GM21528 (cell line): ENCODE data around the gene C11orf54.
"Not testable (repeated sequence)": the region's sequence is repeated elsewhere in the genome, so short reads cannot be mapped to it uniquely, and the experiment has no call there.

ENCODE experiments used
- ATAC-seq: cut with Tn5 transposase; IDR thresholded peaks from one replicate; pipeline ENCODE4 v1.9.1; 2021; ENCODE audit warnings: mild to moderate bottlenecking, moderate library complexity; ENCODE audit not compliant: unreplicated experiment, low FRiP score

Gene C11orf54

GRCh38 chr11:93761910-93762309 is 20.4 kb downstream of the C11orf54 start:
- ATAC-seq, result no peak

GRCh38 chr11:93765551-93765950 is 24.1 kb downstream of the C11orf54 start:
- ATAC-seq, result no peak

DNA sequence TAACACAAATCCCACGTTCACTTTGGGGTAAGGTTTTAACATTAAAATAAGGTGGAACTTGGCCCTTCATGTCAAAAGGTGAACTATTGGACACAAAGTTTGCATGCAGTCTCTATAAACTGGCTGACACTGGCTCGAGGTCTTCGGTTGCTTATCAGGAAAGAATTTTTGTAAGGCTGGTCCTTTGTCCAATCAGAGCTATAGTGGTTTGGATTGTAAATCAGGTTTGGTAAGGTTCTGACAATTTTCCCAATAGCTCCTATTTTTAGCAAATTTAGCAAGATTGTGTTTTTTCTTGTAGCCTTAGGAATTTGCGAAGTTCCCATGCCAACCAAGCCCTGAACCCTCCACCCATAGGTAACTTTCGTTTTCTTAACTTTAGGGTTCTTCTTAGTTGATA is 25.0 kb downstream of the C11orf54 start:
- ATAC-seq, result no peak

- ATAC-seq, result no peak
Observed at GRCh38 chr11:93767018-93767417, 25.5 kb downstream of the C11orf54 start.

- no peak for ATAC-seq
Observed at GRCh38 chr11:93770160-93770559, 28.7 kb downstream of the C11orf54 start.

- no peak for ATAC-seq
Observed at GRCh38 chr11:93772123-93772522, 30.7 kb downstream of the C11orf54 start.

DNA sequence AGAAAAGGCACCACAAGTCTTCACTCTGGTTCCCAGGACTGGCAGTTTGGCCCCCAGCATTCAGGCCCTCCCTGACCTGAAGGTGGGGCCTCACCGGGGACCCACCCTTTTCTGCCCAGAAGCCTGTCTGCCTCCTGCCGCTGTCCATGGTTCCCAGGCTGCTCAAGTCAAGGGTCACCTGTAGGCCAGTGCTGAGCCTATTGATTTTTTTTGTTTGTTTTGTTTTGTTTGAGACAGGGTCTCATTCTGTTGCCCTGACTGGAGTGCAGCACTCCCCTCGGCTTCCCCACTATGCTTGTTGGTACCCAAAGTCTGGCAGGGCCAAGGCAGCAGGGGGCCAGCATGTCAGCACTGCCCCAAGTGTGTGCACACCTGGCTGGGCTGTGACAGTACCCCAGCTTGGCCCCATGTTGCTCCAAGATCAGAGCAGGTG is 31.6 kb downstream of the C11orf54 start:
- no peak for ATAC-seq

DNA sequence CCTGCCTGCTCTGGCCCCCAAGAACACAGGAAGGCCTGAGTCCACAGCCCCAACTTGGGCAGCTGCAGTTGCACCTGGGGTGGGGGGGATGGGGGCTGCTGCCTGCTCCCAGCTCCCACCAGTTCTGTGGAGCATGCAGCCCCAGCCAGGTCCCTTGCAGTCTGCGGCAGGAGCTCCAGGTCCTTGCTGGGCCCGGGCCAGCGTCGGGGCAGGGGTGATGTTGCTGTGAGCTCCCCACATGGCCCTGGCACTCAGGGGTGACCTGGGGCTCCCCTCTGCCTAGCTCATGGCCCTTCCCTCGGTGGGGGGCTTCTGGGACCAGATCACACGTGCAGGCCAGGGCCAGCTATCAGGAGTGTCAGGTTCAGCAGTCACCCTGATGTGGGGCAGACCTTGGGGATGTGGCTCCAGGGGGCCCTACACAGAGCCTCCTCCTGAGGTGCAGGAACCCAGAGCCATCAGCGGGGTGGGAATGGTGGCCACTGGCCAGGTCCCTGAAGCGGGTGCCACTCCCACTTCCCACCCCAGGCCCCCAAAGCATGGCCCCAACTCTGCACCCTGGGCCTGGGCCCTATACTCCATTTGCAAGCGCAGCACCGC is 32.2 kb downstream of the C11orf54 start:
- no peak for ATAC-seq

GRCh38 chr11:93774560-93774959 is 33.1 kb downstream of the C11orf54 start:
- not testable (repeated sequence) for ATAC-seq

DNA sequence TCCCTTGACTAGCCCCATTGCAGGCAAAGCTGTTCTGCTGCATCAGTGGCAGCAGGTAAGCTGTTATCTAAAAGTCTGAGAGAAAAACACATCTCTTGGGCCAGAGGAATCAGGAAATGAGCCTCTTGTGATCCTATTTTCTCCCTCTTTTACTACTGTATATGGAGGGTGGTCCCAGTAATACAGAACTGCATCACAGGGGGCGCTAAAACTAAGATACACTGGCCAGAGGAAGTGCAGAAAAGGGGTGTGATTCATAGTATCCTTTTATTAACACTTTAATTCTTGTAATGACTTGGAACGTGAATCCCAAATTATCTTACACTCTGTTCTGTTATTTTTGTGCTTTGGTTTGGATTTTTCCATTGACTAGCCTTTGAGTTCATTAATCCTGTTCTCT is 33.8 kb downstream of the C11orf54 start:
- no peak for ATAC-seq

DNA sequence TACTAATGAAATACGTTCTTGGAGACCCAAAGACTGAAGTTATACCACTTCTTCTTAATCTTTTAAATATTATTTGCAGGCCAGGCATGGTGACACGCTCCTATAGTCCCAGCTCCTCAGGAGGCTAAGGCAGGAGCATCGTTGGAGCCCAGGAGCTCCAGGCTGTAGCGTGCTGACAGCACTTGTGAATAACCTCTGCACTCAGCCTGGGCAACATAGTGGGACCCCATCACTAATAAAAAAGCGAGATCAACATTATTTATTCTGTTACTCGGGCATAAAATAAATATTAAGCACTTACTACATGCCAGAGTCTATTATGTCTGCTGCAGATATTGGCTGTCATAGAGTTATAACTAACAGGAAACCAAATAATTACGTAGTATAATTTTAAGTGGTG is 41.9 kb downstream of the C11orf54 start:
- no peak for ATAC-seq

- peak; percentile 61 for ATAC-seq
Observed at GRCh38 chr11:93783765-93784144, 42.3 kb downstream of the C11orf54 start.

GRCh38 chr11:93784145-93784934 is 42.9 kb downstream of the C11orf54 start, which contains the start of gene MED17:
MED17 (plus strand) TSS chr11:93784282; CDS start chr11:93784514, 232 bp downstream.
- peak; percentile 98 for ATAC-seq

DNA sequence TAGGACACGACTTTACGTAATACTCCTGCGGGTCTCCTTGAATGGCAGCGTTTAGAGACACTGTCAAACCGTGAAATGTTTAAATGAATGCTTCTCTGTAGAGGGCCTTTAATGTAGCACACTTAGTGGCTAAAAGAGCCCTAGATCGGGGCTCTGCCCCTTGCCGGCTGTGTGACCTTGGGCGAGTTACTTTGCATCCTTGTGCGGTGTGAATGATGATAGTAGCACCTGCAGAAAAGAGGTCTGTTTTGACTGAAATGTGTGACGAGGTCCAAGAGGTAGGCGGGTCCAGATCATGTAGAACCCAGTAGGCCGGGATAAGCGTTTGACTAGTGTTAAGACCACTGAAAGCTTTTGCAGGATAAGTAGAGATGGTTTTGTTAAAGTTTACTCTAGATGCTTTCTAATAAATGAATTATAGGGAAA is 43.5 kb downstream of the C11orf54 start:
- ATAC-seq, result peak; percentile 38

DNA sequence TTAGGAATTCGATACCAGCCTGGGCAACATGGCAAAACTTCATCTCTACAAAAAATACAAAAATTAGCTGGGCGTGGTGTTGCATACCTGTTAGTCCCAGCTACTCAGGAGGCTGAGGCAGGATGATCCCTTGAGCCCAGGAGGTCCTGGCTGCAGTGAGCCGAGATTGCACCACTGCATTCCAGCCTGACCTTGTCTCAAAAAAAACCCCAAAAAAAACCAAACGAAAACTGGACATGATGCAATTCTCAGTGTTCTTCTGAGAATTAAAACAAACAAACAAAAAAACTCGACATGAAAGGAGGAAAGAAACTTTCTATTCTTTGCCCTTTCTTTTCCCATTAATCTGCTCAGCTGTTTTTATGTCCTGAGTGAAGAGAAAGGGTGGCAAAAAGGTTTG is 50.0 kb downstream of the C11orf54 start:
- no peak for ATAC-seq

- no peak for ATAC-seq
Observed at GRCh38 chr11:93796441-93797231, 55.2 kb downstream of the C11orf54 start.

DNA sequence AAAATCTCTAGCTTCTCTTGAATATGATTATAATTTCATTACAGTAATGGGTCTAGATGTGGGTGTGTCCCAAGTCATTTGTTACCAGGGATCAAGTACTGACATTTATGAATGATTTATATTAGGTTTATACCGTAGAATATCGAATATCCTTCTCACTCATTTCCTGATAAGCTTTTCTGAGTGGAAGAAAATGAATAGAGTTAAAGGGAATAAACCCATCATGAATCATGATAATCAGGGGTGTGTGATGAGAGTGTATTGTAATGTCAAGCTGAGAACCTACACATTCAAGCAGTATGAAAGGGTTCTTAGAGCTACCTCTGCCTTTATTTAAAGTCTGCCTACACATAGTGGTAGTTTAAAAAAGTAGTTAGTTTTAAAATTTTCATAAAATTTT is 59.9 kb downstream of the C11orf54 start:
- no peak for ATAC-seq

DNA sequence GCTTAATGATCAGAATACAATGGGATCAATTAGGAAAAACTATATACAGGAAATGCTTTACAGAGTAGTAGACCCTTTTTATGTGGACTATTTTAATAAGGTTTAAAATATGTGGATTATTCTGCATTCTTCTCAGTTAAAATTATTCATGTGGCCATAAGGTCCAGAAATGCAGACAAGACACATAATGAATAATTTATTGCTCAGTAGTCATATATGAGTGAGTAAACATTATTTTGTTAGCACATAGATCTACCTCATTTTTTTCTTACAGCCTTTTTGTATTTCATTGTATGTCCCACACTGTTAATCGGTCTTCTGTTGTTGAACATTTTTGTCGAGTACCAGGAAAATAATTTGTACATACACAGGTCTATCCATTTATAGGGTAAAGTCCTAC is 63.4 kb downstream of the C11orf54 start:
- no peak for ATAC-seq

DNA sequence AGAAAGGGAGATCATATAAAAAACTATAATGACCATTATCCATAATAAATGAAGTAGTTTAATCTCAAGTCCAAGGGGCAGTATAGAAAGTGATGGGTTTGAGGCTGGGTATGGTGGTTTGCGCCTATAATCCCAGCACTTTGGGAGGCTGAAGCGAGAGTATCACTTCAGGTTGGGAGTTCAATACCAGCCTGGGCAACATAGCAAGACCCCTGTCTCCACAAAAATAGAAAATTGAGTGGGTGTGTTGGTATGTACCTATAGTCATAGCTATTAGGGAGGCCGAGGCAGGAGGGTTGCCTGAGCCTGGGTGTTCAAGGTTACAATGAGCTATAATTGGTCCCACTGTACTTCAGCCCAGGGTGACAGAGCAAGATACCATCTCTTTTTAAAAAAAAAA is 66.5 kb downstream of the C11orf54 start:
- ATAC-seq, result no peak

GRCh38 chr11:93813974-93814373 is 72.5 kb downstream of the C11orf54 start:
- no peak for ATAC-seq
